ENCODE results near the gene NRAP.

The NRAP gene, protein sequence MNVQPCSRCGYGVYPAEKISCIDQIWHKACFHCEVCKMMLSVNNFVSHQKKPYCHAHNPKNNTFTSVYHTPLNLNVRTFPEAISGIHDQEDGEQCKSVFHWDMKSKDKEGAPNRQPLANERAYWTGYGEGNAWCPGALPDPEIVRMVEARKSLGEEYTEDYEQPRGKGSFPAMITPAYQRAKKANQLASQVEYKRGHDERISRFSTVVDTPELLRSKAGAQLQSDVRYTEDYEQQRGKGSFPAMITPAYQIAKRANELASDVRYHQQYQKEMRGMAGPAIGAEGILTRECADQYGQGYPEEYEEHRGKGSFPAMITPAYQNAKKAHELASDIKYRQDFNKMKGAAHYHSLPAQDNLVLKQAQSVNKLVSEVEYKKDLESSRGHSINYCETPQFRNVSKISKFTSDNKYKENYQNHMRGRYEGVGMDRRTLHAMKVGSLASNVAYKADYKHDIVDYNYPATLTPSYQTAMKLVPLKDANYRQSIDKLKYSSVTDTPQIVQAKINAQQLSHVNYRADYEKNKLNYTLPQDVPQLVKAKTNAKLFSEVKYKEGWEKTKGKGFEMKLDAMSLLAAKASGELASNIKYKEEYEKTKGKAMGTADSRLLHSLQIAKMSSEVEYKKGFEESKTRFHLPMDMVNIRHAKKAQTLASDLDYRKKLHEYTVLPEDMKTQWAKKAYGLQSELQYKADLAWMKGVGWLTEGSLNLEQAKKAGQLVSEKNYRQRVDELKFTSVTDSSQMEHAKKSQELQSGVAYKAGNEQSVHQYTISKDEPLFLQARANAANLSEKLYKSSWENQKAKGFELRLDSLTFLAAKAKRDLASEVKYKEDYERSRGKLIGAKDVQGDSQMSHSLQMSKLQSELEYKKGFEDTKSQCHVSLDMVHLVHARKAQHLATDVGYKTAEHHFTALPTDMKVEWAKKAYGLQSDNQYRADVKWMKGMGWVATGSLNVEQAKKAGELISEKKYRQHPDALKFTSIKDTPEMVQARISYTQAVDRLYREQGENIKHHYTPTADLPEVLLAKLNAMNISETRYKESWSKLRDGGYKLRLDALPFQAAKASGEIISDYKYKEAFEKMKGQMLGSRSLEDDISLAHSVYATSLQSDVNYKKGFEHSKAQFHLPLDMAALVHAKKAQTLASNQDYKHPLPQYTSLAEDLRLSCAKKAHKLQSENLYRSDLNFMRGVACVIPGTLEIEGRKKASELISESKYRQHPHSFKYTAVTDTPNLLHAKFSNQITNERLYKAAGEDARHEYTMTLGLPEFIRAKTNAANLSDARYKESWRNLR (N-terminal part only)

DNA sequence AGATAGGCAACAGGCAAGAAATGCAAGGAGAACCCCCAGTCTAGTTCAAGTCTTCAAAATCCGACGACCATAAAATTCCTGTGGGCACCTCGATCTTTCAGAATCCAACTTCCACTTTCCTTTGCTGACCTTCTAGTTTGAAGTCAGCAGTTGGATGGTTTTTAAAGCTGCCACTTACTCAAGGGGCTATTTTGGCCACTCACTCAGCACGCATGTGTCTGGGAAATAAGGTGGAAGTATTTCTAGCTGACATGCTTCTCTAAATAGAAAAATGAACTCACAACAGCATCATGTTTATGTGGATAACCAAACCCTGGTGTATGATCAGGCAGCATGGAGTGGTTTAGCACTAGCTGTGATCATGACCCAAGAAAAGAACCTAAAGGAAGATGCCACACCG lies at the start of gene NRAP:
Gene NRAP (minus strand): TSS at position 134 of the 400 bp plus-strand sequence. CDS start 159 bp downstream, outside the sequence.
- TF ChIP-seq, protein P1, sequence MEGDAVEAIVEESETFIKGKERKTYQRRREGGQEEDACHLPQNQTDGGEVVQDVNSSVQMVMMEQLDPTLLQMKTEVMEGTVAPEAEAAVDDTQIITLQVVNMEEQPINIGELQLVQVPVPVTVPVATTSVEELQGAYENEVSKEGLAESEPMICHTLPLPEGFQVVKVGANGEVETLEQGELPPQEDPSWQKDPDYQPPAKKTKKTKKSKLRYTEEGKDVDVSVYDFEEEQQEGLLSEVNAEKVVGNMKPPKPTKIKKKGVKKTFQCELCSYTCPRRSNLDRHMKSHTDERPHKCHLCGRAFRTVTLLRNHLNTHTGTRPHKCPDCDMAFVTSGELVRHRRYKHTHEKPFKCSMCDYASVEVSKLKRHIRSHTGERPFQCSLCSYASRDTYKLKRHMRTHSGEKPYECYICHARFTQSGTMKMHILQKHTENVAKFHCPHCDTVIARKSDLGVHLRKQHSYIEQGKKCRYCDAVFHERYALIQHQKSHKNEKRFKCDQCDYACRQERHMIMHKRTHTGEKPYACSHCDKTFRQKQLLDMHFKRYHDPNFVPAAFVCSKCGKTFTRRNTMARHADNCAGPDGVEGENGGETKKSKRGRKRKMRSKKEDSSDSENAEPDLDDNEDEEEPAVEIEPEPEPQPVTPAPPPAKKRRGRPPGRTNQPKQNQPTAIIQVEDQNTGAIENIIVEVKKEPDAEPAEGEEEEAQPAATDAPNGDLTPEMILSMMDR (IDR thresholded peaks at IDR 0.05), result no peak
- Histone ChIP-seq H3K27me3 (no peaks in the 10 kb centered on the region), H3K27ac (no peak within 1 kb of the TSS), H3K36me3 (no peaks in the 10 kb centered on the region), H3K4me3 (ENCODE audit: low read depth in 1 of 2, low read length in 1 of 2) (no peak within 1 kb of the TSS), H3K4me1 (ENCODE audit: control insufficient read depth in 1 of 2, insufficient read depth in 1 of 2, low read depth in 1 of 2, low read length in 1 of 2) (peaks cover 0 to 2% of the 10 kb centered on the region in 2 experiments), H3K9me3 (no peaks in the 10 kb centered on the region)

DNA sequence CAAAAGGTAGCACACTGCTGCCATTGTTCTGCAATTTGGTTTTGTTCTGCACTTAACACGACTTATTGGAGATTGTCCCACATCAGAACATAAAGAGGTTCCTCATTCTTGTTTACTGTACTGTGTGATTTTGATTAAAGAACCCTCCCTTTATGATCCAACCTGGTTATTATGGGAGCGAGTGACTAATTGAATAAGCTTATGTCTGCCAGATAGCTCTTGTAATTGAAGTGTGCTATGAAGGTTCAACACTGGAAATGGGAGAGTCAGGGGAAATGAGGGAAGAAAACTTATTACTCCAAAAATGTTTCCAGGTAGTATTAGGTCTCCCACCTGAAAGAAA lies 49.8 kb upstream of the NRAP start:
- H3K4me1 ChIP-seq (ENCODE audit: control insufficient read depth in 1 of 2, insufficient read depth in 1 of 2, low read depth in 1 of 2, low read length in 1 of 2), result no peaks in the 10 kb centered on the region
- H3K27me3 ChIP-seq, result no peaks in the 10 kb centered on the region
- H3K36me3 ChIP-seq, result no peaks in the 10 kb centered on the region
- H3K27ac ChIP-seq, result no peak overlapping the region
- TF ChIP-seq, protein P1 (IDR thresholded peaks at IDR 0.05), result no peak
- H3K4me3 ChIP-seq (ENCODE audit: low read depth in 1 of 2, low read length in 1 of 2), result no peak overlapping the region
- H3K9me3 ChIP-seq, result no peaks in the 10 kb centered on the region

DNA sequence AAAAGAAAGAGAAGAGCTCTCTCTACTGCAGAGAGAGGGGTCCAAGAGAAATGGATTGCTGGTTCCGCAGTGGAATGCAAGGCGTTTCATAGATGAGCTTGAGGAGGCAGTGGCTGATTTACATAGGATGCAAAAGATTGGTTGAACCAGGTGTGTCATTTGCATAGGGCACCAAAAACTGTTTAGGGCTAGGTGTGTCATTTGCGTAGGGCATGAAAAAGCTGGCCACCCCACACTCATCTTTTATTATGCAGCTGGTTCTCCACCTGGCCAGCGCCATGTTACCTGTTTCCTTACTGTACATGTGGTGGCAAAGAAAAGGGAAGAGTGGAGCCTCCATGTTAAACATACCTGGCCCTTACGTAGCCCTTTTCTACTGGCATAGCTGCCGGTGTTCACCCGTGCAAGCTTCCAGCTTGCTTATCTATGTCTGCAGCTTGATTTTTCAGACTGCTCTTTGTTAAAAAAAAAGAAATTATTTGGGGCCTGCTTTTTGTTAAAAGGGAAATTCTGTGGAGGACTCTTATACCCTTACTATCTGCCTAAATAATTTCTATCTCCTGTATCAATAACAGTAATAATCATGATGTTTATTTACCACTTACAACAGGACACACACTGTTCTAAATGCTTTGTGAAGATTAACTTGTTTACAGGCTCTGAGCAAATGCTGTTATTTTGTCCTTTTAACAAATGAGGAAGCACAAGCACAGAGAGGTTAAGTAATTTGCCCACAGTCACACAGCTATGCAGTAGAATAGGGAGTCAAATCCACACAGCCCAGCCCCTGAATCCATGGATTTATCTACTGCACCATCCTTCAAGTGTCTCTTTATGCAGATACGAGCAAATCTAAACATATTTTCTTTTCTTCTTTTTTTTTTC lies 49.2 kb upstream of the NRAP start:
- no peak overlapping the region for H3K27ac ChIP-seq
- TF ChIP-seq, protein P1 (IDR thresholded peaks at IDR 0.05), result no peak
- H3K4me3 ChIP-seq (ENCODE audit: low read depth in 1 of 2, low read length in 1 of 2), result no peak overlapping the region
- H3K27me3 ChIP-seq, result no peaks in the 10 kb centered on the region
- H3K4me1 ChIP-seq (ENCODE audit: control insufficient read depth in 1 of 2, insufficient read depth in 1 of 2, low read depth in 1 of 2, low read length in 1 of 2), result no peaks in the 10 kb centered on the region
- H3K36me3 ChIP-seq, result no peaks in the 10 kb centered on the region
- H3K9me3 ChIP-seq, result no peaks in the 10 kb centered on the region

DNA sequence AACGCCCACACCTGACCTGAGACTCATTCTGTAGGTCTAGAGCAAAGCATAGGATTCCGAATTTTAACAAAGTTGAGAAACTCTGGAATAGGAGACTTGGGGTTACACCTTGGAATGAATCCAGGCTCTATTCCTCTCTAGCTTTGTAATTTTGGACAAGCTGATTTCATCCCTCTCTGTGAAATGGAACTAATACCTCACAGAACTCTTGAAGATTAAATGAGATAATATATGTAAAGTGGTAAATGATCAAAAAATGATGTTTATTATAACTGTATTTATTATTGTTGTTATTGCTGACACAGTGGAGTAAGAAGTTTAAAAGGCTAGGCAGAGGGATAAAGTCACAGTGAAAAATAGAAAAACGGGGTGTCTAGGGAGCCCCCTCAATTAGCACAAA lies 48.2 kb upstream of the NRAP start:
- H3K4me3 ChIP-seq (ENCODE audit: low read depth in 1 of 2, low read length in 1 of 2), result no peak overlapping the region
- no peaks in the 10 kb centered on the region for H3K9me3 ChIP-seq
- no peak overlapping the region for H3K27ac ChIP-seq

More for the DNA sequence above, 48.2 kb upstream of the NRAP start:
- H3K36me3 ChIP-seq, result no peaks in the 10 kb centered on the region
- H3K4me1 ChIP-seq (ENCODE audit: control insufficient read depth in 1 of 2, insufficient read depth in 1 of 2, low read depth in 1 of 2, low read length in 1 of 2), result no peaks in the 10 kb centered on the region
- H3K27me3 ChIP-seq, result no peaks in the 10 kb centered on the region
- TF ChIP-seq, protein P1 (IDR thresholded peaks at IDR 0.05), result no peak

Data from neutrophil (primary cell).